Activated naive CD8-positive, alpha-beta T cell treated with anti-CD3 and anti-CD28 coated beads, Interleukin-2, amount 50 U/mL, for 16 hours (primary cell): ENCODE measurements around the gene ZCCHC17.
"Not testable (repeated sequence)": the region's sequence is repeated elsewhere in the genome, so short reads cannot be mapped to it uniquely, and the experiment has no call there.

Experiments used
- DNase-seq: peaks from one replicate; pipeline ENCODE4 v3.0.0-alpha.2; 2020; ENCODE audit warnings: low read depth, low spot score

The ZCCHC17 gene

GRCh38 chr1:31296486-31297276, at the start of gene ZCCHC17, which contains the start of gene SNRNP40:
Gene ZCCHC17, plus strand, starts transcription at chr1:31297032. Its CDS starts 13,067 bp downstream, at chr1:31310099.
Gene SNRNP40, minus strand, starts transcription at chr1:31296788. Its CDS starts 37 bp downstream, at chr1:31296751.
- peak; percentile 91 for DNase-seq

- DNase-seq, result no peak
Observed at GRCh38 chr1:31248276-31248675, 48.6 kb upstream of the ZCCHC17 start.

GRCh38 chr1:31249854-31250253, 47.0 kb upstream of the ZCCHC17 start:
- DNase-seq, result no peak

GRCh38 chr1:31257213-31257612, 39.6 kb upstream of the ZCCHC17 start:
- DNase-seq, result no peak

GRCh38 chr1:31258581-31258980, 38.3 kb upstream of the ZCCHC17 start:
- DNase-seq, result no peak

- DNase-seq, result no peak
Observed at GRCh38 chr1:31259746-31260145, 37.1 kb upstream of the ZCCHC17 start.

- DNase-seq, result no peak
Observed at GRCh38 chr1:31261916-31262315, 34.9 kb upstream of the ZCCHC17 start.

- not testable (repeated sequence) for DNase-seq
Observed at GRCh38 chr1:31262393-31262792, 34.4 kb upstream of the ZCCHC17 start.

- no peak for DNase-seq
Observed at GRCh38 chr1:31263408-31263807, 33.4 kb upstream of the ZCCHC17 start.

GRCh38 chr1:31264790-31265386, 31.9 kb upstream of the ZCCHC17 start:
- DNase-seq, result no peak

- DNase-seq, result no peak
Observed at GRCh38 chr1:31266547-31266946, 30.3 kb upstream of the ZCCHC17 start.

GRCh38 chr1:31272369-31272768, 24.5 kb upstream of the ZCCHC17 start:
- no peak for DNase-seq

GRCh38 chr1:31273619-31274018, 23.2 kb upstream of the ZCCHC17 start:
- DNase-seq, result no peak

GRCh38 chr1:31282426-31282825, 14.4 kb upstream of the ZCCHC17 start:
- DNase-seq, result not testable (repeated sequence)

GRCh38 chr1:31287791-31288190, 9.0 kb upstream of the ZCCHC17 start:
- DNase-seq, result peak; percentile 34

GRCh38 chr1:31289021-31289420, 7.8 kb upstream of the ZCCHC17 start:
- DNase-seq, result no peak

GRCh38 chr1:31295874-31296485, 852 bp upstream of the ZCCHC17 start:
- no peak for DNase-seq

- no peak for DNase-seq
Observed at GRCh38 chr1:31297277-31298247, 730 bp downstream of the ZCCHC17 start.

- DNase-seq, result no peak
Observed at GRCh38 chr1:31299365-31299764, 2.5 kb downstream of the ZCCHC17 start.

- no peak for DNase-seq
Observed at GRCh38 chr1:31300193-31300592, 3.4 kb downstream of the ZCCHC17 start.

GRCh38 chr1:31302709-31303441, 6.0 kb downstream of the ZCCHC17 start:
- DNase-seq, result no peak
